22Rv1 (cell line): Measurements from ENCODE around the gene POLE4.

ENCODE experiments used
- CTCF ChIP-seq: fragments of 450-650 bp; IDR thresholded peaks from 2 replicates; pipeline ENCODE4 v1.5.1; 2017; ENCODE audit warnings: mild to moderate bottlenecking
- ZFX ChIP-seq: fragments of 450-650 bp; IDR thresholded peaks from 2 replicates; pipeline ENCODE4 v1.6.1; 2017; ENCODE audit warnings: antibody characterized with exemption, borderline replicate concordance

GRCh38 chr2:74938264-74938663, 20.2 kb upstream of the POLE4 start:
- TF ChIP-seq CTCF (no peak), ZFX (no peak)
